ENCODE measurements around the gene PAK1. TPM values are rescaled to one million over a fixed set of nuclear protein-coding genes. Genes with fewer than 3 reads are reported as not detected.

Gene PAK1
- polyA plus RNA-seq, 3 donors: 128 to 195 (median 134) TPM

- peaks cover 0 to 2% of the 10 kb centered on the region in 2 donors for H3K36me3 Mint-ChIP-seq
- peaks cover 31 to 34% of the 10 kb centered on the region in 2 donors for H3K4me1 ChIP-seq (ENCODE audit: control insufficient read depth in 1 of 2, insufficient read depth in 2 of 2, low read length in 2 of 2)
- no peaks in the 10 kb centered on the region for H4K20me1 ChIP-seq (ENCODE audit: insufficient read depth, low read length)
- no peak overlapping the region for H3K4me2 ChIP-seq (replicated peaks; ENCODE audit: extremely low read depth, low read length, poor library complexity, severe bottlenecking)
- no peak overlapping the region for H3K9ac ChIP-seq (ENCODE audit: insufficient read depth, low read length, poor library complexity, severe bottlenecking)
- no CpG with 5 or more reads among the region's 1 CpG for WGBS (ENCODE audit: insufficient coverage)
- peaks cover 36% of the 10 kb centered on the region for H3K4me1 Mint-ChIP-seq
- peaks cover 1 to 5% (median 3%) of the 10 kb centered on the region in 3 donors for H3K27me3 Mint-ChIP-seq (ENCODE audit: low read depth in 3 of 3)
- H3K27ac Mint-ChIP-seq: no peak overlapping the region
- no peaks in the 10 kb centered on the region for H3K36me3 ChIP-seq (replicated peaks in 1 of 2; ENCODE audit: control insufficient read depth in 1 of 2, insufficient read depth in 2 of 2, low read length in 2 of 2)
- no peaks in the 10 kb centered on the region for H3K27me3 ChIP-seq (ENCODE audit: control insufficient read depth in 2 of 2, insufficient read depth in 2 of 2, low read length in 2 of 2)
- intact Hi-C loops (cut with micrococcal nuclease): no loop called here
- no peak overlapping the region for H3K4me3 ChIP-seq (replicated peaks in 1 of 3; ENCODE audit: low read depth in 2 of 3, low read length in 3 of 3)
- H3K9me3 ChIP-seq (replicated peaks in 1 of 2; ENCODE audit: control insufficient read depth in 1 of 2, insufficient read depth in 1 of 2, low read length in 2 of 2): no peaks in the 10 kb centered on the region
- no peak for TF ChIP-seq CTCF (IDR thresholded peaks at IDR 0.05)
- no peak overlapping the region for H3K4me3 Mint-ChIP-seq
- no peaks in the 10 kb centered on the region for H3K9me3 Mint-ChIP-seq
- H3K79me2 ChIP-seq (ENCODE audit: insufficient read depth, low read length): peaks cover 9% of the 10 kb centered on the region
- no peak for DNase-seq
- no peak overlapping the region for H3K27ac ChIP-seq (ENCODE audit: low read depth in 1 of 2, low read length in 2 of 2)
- no peak overlapping the region for H2AFZ ChIP-seq (ENCODE audit: insufficient read depth, low read depth, low read length, poor library complexity, severe bottlenecking)
These were observed 6.7 kb downstream of the PAK1 start for GRCh38 chr11:77467233-77467632.

- no peaks in the 10 kb centered on the region for H3K9me3 ChIP-seq (replicated peaks in 1 of 2; ENCODE audit: control insufficient read depth in 1 of 2, insufficient read depth in 1 of 2, low read length in 2 of 2)
- H3K36me3 ChIP-seq (replicated peaks in 1 of 2; ENCODE audit: control insufficient read depth in 1 of 2, insufficient read depth in 2 of 2, low read length in 2 of 2): no peaks in the 10 kb centered on the region
- H3K9ac ChIP-seq (ENCODE audit: insufficient read depth, low read length, poor library complexity, severe bottlenecking): no peak overlapping the region
- no peaks in the 10 kb centered on the region for H3K36me3 Mint-ChIP-seq
- intact Hi-C loops (cut with micrococcal nuclease): loop anchor here in 1 of 2 donors (10.0 kb wide), 1 partner anchor 53 kb away; no protein-coding TSS in a partner anchor
- peaks cover 4% of the 10 kb centered on the region for H3K79me2 ChIP-seq (ENCODE audit: insufficient read depth, low read length)
- H3K27ac ChIP-seq (ENCODE audit: low read depth in 1 of 2, low read length in 2 of 2): no peak overlapping the region
- TF ChIP-seq CTCF (IDR thresholded peaks at IDR 0.05): no peak
- H3K4me2 ChIP-seq (replicated peaks; ENCODE audit: extremely low read depth, low read length, poor library complexity, severe bottlenecking): peak overlapping the region; percentile 76
- DNase-seq: no peak
- 50% methylated on average over 2 of the region's 5 CpGs for WGBS (ENCODE audit: insufficient coverage)
- no peak overlapping the region for H3K4me3 ChIP-seq (replicated peaks in 1 of 3; ENCODE audit: low read depth in 2 of 3, low read length in 3 of 3)
- H3K4me1 ChIP-seq (ENCODE audit: control insufficient read depth in 1 of 2, insufficient read depth in 2 of 2, low read length in 2 of 2): peaks cover 23 to 24% of the 10 kb centered on the region in 2 donors
- peak overlapping the region in 1 of 7 donors; percentile 15 for H3K27ac Mint-ChIP-seq
- H3K4me3 Mint-ChIP-seq: no peak overlapping the region
- H3K4me1 Mint-ChIP-seq: peaks cover 31% of the 10 kb centered on the region
- H3K9me3 Mint-ChIP-seq: no peaks in the 10 kb centered on the region
- peaks cover 0 to 4% (median 2%) of the 10 kb centered on the region in 3 donors for H3K27me3 Mint-ChIP-seq (ENCODE audit: low read depth in 3 of 3)
- no peak overlapping the region for H2AFZ ChIP-seq (ENCODE audit: insufficient read depth, low read depth, low read length, poor library complexity, severe bottlenecking)
- no peaks in the 10 kb centered on the region for H4K20me1 ChIP-seq (ENCODE audit: insufficient read depth, low read length)
- H3K27me3 ChIP-seq (ENCODE audit: control insufficient read depth in 2 of 2, insufficient read depth in 2 of 2, low read length in 2 of 2): no peaks in the 10 kb centered on the region
These were observed 16.6 kb downstream of the PAK1 start for GRCh38 chr11:77457340-77457739.
